Kidney (tissue), 14 donors: ENCODE measurements around the gene TMEM119. TPM values are rescaled to one million over a fixed set of nuclear protein-coding genes. Genes with fewer than 3 reads are reported as not detected.

ENCODE experiments used
- DNase-seq, 5 donors: peaks; one replicate each; pipeline ENCODE4 v3.0.0-alpha.2; 2013 to 2020
- FAIRE-seq: peaks from 2 replicates; lab custom pipeline; 2012; peaks lifted over from hg19 to GRCh38; lab: Jason Lieb, UNC
- H3K27ac ChIP-seq, 2 donors: one replicate each; pipeline ENCODE4 v1.7.0; 2013; ENCODE audit warnings: low read depth in 2 of 2, low read length in 2 of 2, inconsistent platforms in 1 of 2
- H3K27me3 ChIP-seq: one replicate; pipeline ENCODE4 v1.7.1; 2013; ENCODE audit warnings: low read length, inconsistent platforms; ENCODE audit not compliant: control insufficient read depth, insufficient read depth
- H3K36me3 ChIP-seq, 3 donors: one replicate each; pipeline versions ENCODE4 v1.7.0 to v1.7.1; 2013; ENCODE audit warnings: low read length in 3 of 3, control low read depth in 1 of 3, inconsistent platforms in 1 of 3; ENCODE audit not compliant: insufficient read depth in 3 of 3, control insufficient read depth in 2 of 3
- H3K4me1 ChIP-seq, 3 donors: one replicate each; pipeline versions ENCODE4 v1.7.0 to v1.7.1; 2013; ENCODE audit warnings: low read length in 3 of 3, inconsistent platforms in 1 of 3, low read depth in 1 of 3; ENCODE audit not compliant: control insufficient read depth in 2 of 3, insufficient read depth in 2 of 3
- H3K4me3 ChIP-seq, 3 donors: one replicate each; pipeline versions ENCODE4 v1.7.0 to v1.8.1; 2013; ENCODE audit warnings: low read length in 3 of 3, control low read depth in 1 of 3, inconsistent platforms in 1 of 3
- H3K9ac ChIP-seq, 3 donors: one replicate each; pipeline versions ENCODE4 v1.7.0 to v1.7.1; 2013; ENCODE audit warnings: low read length in 3 of 3, control low read depth in 1 of 3, inconsistent platforms in 1 of 3
- H3K9me3 ChIP-seq, 3 donors: one replicate each; pipeline versions ENCODE4 v1.7.0 to v1.7.1; 2013; ENCODE audit warnings: low read length in 3 of 3, control low read depth in 1 of 3, inconsistent platforms in 1 of 3; ENCODE audit not compliant: control insufficient read depth in 2 of 3, insufficient read depth in 1 of 3
- intact Hi-C: fragments of 100-400 bp; cut with DNase I; formaldehyde crosslinking; loops from one replicate; pipeline ENCODE4 v1.11.1; 2022
- polyA plus RNA-seq: library from polyadenylated mRNA; stranded (reverse); fragments of 350-450 nt; fragmentation: Illumina TruSeq; extraction: RNeasy Lipid Tissue Mini Kit (QIAGEN cat#74804); gene quantifications from one replicate; pipeline ENCODE4 v1.2.3, GENCODE V29; 2014; ENCODE audit warnings: low read depth, low replicate concordance; ENCODE audit not compliant: insufficient read depth
- total RNA-seq: library from RNA; stranded (reverse); fragmentation: NEBNext Ultra II Directional; extraction: Animal tissue kit (Norgen Biotek cat#: 25700); gene quantifications from one replicate; pipeline ENCODE4 v1.2.1, GENCODE V29; 2021
- TF ChIP-seq, protein P1 (sequence below): IDR thresholded peaks from 3 replicates; pipeline ENCODE4 v1.5.1; 2012; ENCODE audit warnings: mild to moderate bottlenecking, moderate library complexity, borderline replicate concordance; ENCODE audit not compliant: insufficient read depth; ENCODE audit errors: extremely low read depth
- donor health status: control.
- donor health status: control.
- donor health status: control.
- donor health status: control.
- donor health status: control.
- donor health status: DM: yes; HTN: yes; CAD: no.
- donor health status: Normal renal cell carcinoma (clear cell type).

Gene TMEM119
- total and polyA plus RNA-seq, 2 donors from 2014 or later = 4.1 to 15.8 TPM

DNA sequence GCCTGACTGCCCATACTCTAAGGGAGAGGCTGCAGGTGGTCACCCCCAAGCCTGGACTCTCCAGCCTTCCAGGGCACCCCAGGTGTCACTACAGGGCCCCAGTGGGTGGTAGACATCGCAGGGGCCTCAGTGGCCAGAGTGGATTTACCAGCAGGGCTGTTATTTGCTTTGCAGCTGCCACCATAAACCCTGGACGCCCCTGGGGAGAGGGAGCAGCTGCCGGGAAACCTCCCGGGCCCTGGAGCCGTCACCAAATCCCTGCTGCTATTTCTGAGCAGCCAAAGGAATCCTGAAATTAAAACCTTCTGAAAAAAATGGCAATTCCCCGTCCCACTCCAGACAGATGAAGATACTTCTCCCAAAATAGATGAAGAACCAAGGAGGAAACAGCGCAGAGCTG is 13.9 kb downstream of the TMEM119 start:
- intact Hi-C loops = no loop called here
- DNase-seq (peak in 2 of 5 donors; percentile 35 to 64), FAIRE-seq (no peak)
- no peak overlapping the region for H3K4me3 ChIP-seq
- H3K4me1 ChIP-seq = peaks cover 0 to 7% (median 0%) of the 10 kb centered on the region in 3 donors
- H3K9ac ChIP-seq = no peak overlapping the region
- no peaks in the 10 kb centered on the region for H3K36me3 ChIP-seq
- H3K27ac ChIP-seq = no peak overlapping the region
- TF ChIP-seq, protein P1, sequence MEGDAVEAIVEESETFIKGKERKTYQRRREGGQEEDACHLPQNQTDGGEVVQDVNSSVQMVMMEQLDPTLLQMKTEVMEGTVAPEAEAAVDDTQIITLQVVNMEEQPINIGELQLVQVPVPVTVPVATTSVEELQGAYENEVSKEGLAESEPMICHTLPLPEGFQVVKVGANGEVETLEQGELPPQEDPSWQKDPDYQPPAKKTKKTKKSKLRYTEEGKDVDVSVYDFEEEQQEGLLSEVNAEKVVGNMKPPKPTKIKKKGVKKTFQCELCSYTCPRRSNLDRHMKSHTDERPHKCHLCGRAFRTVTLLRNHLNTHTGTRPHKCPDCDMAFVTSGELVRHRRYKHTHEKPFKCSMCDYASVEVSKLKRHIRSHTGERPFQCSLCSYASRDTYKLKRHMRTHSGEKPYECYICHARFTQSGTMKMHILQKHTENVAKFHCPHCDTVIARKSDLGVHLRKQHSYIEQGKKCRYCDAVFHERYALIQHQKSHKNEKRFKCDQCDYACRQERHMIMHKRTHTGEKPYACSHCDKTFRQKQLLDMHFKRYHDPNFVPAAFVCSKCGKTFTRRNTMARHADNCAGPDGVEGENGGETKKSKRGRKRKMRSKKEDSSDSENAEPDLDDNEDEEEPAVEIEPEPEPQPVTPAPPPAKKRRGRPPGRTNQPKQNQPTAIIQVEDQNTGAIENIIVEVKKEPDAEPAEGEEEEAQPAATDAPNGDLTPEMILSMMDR = no peak
- no peaks in the 10 kb centered on the region for H3K9me3 ChIP-seq
- H3K27me3 ChIP-seq = no peaks in the 10 kb centered on the region

DNA sequence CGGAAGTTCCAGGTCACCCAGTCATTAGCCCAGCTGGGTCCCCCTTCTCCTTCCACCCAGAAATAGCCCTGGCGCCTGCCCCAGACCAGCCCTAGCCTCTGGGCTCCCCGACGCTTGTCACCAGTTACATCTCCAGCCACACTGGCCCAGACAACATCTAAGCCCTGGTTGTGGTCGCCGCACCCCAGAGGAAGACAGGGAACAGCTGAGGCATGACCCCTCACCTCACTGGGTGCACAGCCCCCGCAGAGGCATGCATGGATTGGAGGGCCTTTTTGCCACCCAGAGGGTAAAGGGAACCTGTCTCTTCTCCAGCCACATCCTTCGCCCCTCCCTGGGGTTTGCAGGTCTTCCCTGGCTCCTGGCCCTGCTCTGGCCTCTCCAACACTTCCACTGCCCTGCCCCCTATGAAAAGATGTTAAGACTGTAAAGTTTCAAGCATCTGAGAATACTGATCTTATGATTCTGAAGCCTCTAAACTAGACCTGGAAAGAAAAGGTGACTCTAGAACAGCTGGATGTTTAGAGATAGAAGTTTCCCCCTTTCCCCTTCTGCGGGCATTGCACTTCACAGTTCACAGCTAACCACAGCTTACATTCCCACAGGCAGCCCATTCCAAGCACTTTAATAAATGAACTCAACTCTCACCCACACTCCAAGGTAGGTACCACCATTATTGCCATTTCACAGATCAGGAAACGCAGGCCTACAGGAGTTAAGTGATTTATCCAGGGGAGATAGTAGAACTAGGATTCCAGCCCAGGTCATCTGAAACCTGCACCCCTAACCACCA is 14.7 kb downstream of the TMEM119 start:
- H3K27me3 ChIP-seq = no peaks in the 10 kb centered on the region
- no peak overlapping the region for H3K4me3 ChIP-seq
- no peak overlapping the region for H3K9ac ChIP-seq
- FAIRE-seq = no peak
- H3K36me3 ChIP-seq = no peaks in the 10 kb centered on the region
- H3K9me3 ChIP-seq = no peaks in the 10 kb centered on the region
- TF ChIP-seq, protein P1 = no peak
- peaks cover 0 to 7% (median 0%) of the 10 kb centered on the region in 3 donors for H3K4me1 ChIP-seq
- intact Hi-C loops = no loop called here
- peak in 1 of 5 donors; percentile 43 for DNase-seq
- no peak overlapping the region for H3K27ac ChIP-seq

DNA sequence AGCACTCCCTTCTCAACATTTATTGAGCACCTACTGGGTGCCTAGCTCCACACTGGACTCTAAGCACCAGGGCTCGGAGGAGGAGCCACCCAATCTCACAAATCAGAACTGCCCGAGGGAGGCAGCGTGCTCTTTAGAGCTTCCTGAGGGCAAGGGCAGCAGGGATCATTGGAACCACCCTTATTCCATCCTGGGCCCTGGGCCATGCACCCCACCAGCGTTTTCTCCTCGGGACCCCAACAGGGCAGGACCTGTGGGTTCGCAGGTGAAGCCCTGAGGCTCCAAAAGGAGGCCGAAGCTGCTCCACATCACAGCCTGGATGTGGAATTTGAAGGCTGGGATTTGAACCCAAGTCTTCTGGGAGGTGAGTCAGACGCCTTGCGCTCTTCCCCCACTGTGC is 15.4 kb downstream of the TMEM119 start:
- peaks cover 0 to 7% (median 0%) of the 10 kb centered on the region in 3 donors for H3K4me1 ChIP-seq
- DNase-seq (peak in 1 of 5 donors; percentile 37), FAIRE-seq (no peak)
- H3K27me3 ChIP-seq = no peaks in the 10 kb centered on the region
- intact Hi-C loops = no loop called here
- H3K9ac ChIP-seq = no peak overlapping the region
- TF ChIP-seq, protein P1 = no peak
- H3K27ac ChIP-seq = no peak overlapping the region
- no peak overlapping the region for H3K4me3 ChIP-seq
- H3K9me3 ChIP-seq = no peaks in the 10 kb centered on the region
- no peaks in the 10 kb centered on the region for H3K36me3 ChIP-seq
